GM21528 (cell line): ENCODE results near the gene PDK2.

Source experiments
- ATAC-seq: cut with Tn5 transposase; IDR thresholded peaks from one replicate; pipeline ENCODE4 v1.9.1; 2021; ENCODE audit warnings: mild to moderate bottlenecking, moderate library complexity; ENCODE audit not compliant: unreplicated experiment, low FRiP score

PDK2 gene

DNA sequence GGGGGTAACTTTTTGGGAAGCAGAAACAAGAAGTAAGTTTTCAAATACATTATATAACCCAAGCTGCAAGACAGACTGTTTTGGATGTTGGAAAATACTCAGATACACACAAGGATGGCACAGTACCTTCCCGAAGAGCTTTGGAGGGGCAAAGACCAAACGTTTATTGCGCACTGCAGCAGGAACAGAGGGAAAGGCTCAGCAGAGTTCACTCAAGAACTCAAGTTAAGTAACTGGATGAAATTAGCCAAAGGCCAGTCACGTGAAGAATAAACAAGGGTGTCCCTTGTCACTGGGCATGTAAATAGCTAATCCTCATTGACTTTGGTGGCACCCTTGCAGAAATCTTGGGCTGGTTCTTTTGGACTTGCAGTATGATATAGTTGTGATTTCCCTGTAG, 2.8 kb downstream of the PDK2 start:
- ATAC-seq, result no peak

DNA sequence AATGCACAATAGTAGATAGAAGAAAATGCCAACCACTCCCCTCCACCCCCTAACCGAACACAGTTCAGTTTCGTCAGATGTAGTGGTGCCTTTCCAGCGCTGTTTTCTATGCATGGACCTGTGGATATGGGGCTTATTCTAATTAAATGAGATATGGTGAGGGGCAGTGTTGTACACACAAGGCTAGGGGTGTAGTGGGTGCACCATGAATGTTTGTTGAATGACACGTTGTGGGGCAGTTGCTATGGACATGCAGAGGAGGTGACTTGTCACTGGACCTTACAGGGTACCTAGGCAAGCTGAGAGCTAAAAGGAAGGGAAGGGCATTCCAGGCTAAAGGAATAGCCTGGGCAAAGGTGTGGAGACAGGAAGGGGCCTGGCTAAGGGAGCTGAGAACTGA, 3.4 kb downstream of the PDK2 start:
- ATAC-seq, result no peak

DNA sequence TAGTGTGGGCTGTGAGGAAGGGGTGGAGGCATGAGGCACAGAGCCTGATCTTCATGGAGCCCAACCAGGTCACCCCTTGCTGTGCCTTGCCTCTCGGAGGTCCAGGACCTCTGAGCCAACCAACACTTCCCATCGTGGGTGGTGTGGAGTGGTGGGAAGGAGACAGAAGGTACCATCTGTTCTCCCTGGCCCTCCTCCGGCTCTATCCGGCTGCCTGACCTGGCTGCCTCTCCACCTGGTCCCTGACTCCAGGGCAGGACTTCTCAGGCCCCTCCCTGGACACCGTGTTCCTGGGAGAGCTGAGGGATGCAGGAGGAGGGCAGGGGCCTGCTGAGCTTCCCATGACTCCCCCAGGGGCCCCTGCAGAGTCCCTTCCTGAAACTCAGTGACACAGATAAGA, 3.9 kb downstream of the PDK2 start:
- ATAC-seq, result no peak

DNA sequence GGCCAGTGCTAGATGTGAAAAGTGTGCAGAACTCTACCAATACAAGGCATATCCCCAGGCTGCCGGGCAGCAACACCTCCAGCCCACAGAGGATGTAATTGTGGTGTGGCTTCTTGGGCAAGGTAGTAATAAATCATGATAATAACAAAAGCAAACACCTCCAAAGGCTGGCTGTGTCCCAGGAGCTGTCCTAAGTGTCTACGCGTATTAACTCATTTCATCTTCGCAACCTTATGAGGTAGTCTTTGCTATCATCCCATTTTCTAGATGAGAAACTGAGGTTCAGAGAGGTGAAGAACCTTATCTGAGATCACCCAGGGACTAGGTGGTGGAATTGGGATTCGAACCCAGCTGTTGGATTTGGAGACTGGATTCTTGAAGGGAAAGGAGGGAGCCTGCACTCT, 5.3 kb downstream of the PDK2 start:
- no peak for ATAC-seq

DNA sequence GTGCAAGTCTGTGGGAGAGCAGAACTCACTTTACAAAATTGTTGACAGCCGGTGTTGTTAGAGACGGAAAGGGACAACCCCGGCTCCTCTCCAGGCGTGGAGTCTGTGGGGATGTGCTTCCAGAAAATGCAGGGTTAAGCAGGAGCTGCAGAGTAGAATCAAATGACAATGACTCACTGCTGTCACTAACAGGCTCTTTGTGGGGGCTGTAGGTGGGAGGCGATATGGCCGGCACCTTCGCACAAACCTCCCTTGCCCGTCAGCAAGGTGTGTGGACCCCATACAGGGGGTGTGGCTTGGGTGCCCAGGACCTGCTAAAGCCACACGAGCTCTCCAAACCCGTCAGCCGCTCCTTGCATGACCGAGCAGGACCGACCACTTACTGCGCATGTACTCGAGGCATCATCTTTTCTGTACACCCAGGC, 5.8 kb downstream of the PDK2 start:
- no peak for ATAC-seq

DNA sequence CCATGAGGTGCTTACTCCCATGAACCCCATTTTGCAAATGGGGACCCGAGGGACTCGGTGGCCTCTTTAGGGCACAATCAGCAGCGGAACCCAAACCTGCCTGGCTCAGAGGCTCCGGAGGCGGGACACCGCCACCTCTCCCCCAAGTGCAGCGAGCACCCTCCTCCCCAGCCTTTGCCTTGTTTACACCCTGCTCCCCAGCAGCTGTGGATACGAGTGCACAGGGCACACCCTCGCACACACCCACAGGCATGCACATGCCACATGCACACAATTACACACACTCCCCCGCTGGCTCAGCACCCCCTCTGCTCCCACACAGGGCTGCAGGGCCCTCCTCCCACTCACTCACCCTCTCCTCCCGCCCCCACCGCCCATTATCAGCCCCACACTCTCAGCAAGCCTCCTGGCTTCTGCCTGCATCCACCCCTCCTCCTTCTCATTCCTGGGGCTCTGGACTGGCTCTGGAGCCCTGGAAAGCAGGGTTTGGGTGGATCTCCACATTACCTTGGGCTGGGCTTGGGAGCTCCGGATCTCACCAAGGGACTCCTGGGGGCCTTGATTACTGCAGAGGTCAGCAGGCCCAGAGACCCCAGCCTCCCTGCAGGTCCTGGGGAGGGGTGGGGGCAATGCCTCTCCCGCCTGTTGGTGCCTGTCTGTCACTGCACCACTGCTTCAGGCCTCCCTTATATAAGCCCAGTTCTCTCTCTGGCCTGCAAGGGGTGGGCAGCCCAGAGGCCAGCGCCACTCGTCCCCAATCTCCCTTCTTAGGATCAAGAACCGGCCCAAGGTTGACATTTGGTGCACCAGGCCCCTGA, 6.4 kb downstream of the PDK2 start:
- ATAC-seq, result no peak

DNA sequence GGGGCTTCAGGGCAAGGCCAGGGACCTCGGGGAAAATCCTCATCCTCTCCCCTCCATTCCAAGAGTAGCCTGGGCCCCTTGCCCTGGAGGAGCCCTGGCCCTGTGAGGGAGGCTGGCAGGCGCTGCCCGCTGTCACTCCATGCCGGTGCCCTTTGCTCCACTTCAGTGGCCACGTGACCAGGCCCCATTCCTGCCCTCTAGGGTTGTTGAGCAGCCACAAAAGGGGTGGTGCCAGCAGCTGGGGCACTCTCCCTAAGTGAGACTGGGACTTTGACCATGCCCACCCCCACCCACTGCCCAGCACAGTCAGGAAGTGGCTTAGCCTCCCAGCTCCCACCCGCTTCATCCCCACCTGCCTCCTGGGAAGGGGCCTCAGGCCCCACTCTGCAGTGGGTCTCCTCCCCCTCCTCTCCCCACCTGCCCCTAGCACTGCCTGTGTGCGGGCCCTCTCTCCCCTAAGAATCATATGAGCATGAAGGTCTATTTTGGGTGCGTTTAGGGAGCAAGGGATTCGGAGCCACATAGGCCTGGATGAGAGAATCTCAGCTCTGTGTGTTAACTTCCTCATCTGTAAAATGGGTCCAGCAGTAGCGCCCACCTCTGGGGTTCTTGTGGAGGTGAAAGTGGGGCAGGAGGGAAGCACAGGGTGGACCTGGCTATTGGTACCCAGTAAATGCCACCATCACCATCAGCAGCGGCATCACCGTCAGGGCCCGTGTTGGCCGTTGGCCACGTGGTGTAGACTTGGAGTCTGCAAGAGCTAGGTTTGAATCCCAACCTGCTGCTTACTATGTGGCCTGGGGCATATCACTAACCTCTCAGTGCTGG, 7.2 kb downstream of the PDK2 start:
- ATAC-seq, result no peak

DNA sequence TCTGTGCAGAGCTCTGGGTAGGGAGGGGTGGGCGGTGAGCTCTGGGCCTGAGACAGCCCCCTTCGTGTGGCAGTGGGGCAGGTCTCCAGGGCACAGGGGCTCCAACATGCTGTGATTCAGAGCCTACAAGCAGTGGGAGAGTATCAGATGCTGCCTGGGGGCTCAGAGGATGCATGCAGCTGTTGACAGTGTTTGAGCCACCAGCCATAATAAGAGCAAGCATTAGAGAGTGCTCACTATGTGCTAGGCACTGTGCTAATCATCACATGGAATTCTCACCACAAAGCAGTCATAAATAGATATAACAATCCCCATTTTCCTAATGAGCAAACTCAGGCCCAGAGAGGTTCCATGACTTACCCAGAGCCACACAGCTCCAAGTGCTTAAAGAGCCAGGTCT, 8.1 kb downstream of the PDK2 start:
- no peak for ATAC-seq

DNA sequence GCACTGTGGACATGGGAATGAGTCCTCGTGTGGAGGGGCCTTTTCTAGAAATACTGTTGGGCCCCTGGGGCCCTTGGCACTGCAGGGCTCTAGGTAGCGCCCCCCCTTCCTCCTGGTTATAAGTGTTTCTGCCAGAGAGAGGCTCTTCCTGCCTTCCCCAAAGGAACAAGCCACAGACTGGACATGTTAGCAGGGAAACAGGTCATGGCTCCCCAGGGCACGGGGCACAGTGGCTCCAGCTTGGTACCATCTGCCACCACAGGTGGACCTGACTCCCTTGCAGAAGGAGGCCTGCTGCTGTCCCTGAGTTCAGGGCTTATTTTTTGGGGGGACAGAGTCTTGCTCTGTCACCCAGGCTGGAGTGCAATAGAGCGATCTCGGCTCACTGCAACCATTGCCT, 8.8 kb downstream of the PDK2 start:
- no peak for ATAC-seq

DNA sequence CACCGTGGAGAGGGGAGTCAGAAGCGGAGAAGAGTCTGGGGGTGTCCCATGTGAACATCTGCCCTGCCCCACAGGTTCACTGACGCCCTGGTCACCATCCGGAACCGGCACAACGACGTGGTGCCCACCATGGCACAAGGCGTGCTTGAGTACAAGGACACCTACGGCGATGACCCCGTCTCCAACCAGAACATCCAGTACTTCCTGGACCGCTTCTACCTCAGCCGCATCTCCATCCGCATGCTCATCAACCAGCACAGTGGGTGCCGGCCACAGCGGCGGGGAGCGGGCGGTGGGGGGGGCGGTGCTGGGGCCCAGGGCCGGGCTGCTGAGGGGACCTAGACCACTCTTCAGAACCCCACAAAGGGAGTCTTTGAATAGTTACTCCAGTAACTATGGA, 10.7 kb downstream of the PDK2 start:
- no peak for ATAC-seq

DNA sequence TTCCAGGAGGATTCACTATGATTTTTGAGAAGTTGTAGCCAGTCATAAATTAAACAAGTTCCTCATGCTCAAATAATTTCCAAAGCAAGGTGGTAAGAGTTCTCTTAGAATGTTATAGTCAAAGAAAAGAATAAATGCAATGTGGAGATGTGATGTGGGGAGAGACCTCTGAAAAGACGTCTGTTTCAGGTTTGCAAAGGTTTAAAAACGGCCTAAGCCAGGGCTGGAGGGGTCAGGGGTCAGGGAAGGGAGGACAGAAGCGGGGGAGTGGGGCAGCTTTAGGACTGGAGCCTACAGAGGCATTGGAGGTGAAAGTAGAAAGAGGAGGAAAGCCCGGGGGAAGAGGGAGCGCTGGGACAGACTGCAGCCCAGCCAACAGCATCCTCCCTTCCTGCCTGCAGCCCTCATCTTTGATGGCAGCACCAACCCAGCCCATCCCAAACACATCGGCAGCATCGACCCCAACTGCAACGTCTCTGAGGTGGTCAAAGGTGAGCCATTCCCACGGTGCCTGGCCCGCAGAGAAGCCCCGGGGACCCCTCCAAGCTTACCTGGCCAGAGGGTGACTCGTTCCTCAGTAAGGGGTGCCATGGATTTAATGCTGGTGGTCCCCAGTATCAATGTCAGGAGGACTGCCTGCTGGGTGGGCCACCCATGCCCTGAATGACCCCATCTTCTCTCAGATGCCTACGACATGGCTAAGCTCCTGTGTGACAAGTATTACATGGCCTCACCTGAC, 11.4 kb downstream of the PDK2 start:
- no peak for ATAC-seq

DNA sequence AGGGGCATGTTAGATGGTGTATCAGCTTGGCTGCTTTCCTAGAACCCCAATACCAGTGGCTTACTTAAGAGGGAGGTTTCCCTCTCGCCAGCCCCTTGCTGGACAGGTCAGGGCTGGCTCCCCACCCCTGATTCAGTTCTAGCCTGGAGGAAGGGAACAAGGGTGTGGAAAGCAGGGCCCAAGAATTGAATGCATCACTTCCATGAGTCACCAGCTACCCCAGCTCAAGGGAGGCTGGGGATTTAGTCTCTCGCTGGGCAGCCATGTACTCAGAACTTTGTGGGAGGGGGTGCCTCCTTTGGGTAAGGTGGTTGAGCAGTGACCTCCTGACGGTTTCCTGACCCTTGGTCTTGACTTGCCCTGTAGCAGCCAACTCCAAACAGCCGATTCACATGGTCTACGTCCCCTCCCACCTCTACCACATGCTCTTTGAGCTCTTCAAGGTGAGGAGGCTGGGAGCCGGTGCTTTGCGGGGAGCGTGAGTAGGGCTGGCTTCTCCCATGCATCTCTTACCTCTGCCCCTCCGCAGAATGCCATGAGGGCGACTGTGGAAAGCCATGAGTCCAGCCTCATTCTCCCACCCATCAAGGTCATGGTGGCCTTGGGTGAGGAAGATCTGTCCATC, 12.8 kb downstream of the PDK2 start:
- ATAC-seq, result no peak

DNA sequence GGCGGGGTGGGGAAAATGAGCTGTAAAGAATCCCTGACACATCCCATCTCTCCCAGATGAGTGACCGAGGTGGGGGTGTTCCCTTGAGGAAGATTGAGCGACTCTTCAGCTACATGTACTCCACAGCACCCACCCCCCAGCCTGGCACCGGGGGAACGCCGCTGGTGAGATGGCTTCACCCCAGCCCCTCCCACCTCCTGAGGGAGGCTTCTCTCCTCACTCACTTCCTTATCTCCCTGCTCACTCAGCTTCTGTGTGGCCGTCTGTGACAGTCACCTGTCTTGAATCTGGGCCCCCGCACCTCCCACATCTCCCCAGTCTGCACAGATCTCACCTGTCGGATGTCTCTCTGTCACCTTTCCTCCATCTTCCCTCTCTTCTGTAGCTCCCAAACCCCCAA, 13.4 kb downstream of the PDK2 start:
- no peak for ATAC-seq

DNA sequence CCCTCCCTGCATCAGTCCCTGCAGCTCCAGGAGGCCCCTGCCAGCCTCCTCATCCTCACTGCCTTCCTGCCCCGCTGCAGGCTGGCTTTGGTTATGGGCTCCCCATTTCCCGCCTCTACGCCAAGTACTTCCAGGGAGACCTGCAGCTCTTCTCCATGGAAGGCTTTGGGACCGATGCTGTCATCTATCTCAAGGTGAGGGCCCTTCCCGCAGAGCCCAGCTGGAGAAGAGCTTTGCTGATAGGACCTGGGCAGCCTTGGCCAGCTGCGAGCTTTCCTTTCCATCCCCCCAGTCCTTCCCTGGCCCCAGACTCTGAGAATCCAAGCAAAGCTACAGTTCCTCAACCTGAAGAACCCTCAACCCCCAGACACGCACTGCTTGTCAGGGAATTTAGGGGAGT, 14.1 kb downstream of the PDK2 start:
- ATAC-seq, result no peak

DNA sequence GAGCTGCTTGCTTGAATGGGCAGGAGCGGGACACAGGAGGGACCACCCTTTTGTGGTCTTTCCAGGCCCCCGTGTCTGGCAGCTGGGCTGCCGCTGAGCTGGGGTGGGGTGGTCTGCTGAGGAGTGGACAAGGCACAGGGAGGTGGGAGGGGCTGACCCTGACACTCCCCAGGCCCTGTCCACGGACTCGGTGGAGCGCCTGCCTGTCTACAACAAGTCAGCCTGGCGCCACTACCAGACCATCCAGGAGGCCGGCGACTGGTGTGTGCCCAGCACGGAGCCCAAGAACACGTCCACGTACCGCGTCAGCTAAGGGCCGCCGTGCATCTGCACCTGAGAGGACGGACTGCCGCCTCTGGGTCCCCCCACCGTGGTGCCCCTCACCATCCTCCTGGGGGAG, 14.6 kb downstream of the PDK2 start:
- ATAC-seq, result no peak

DNA sequence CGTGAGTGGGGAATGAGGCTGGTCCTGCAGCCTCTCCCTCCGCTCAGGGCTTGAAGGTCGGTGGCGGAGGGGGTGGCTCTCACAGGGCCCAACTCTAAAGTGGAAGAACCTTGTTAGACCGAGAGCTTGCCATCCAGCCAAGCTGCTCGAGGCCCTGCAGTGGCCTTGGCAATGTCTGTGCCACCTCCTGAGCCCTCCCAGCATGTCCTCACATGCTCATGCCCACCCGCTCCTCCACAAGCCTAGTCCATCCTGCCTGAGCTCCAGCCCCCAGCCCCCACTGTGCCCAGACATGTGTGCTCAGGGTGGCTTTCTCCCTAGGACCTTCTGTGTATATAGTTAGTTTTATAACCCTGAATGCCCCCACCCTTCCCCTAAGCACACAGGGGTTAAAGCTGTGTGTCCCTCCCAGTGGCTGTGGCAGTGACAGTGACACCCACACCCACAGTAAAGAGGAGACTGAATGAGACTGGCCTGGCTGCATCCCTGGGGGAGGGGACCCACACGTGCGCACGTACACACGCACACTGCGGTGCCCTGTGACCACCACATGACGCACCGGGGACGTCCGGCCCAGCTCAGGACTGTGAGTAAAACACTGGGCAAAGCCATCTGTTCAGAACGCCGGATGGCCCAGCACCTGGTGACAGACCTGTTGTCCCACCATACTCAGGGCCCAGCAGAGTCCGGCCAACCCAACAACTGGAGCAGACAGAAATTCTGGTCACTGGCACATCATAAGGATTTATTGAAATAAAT, 15.6 kb downstream of the PDK2 start:
- no peak for ATAC-seq

DNA sequence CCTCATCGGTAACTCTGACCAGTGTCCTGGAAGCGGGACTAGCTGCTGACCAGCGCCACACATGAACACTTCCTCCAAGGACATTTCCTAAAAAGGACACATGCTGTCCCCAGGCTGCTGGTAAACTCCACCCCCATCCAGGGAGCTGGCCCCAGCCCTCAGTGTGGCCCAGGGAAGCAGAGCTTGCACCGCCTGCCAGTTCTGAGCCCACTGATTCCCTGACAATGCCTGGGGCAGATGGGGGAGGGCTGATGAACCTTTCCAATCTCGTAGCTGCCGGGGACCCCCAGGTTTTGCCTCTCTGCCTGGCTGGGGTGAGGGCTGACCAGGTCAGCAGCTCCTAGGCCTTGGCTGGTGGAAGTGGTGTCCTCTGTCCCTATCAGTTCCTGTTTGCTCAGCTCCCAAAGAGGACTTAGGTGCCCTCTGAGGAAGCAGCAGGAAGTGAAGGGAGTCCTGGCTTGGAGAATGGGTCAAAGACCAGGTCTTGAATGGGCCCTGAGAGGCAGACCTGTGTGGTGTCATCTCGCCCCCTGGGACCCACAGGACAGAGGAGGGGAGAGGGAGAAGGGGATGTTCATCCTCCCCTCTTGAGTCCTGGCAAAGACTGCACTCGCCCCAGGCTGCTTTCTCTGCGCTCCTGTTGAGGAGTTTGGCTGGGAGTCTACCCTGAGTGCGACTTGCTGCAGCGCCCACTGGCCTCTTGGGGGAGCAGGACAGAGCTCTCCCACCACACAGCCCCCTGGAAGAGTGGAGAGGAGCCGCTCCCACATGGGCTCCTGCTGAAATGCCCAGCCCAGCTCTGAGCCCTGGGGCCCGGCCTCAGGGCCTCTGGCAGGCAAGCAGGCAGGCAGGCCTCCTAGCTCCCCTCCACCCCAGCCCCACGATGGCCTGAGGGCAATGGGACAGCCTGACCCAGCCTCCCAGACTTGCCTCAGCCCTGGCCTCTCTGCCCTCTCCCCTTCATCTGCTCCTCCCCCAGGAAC, 16.8 kb downstream of the PDK2 start:
- ATAC-seq, result no peak

DNA sequence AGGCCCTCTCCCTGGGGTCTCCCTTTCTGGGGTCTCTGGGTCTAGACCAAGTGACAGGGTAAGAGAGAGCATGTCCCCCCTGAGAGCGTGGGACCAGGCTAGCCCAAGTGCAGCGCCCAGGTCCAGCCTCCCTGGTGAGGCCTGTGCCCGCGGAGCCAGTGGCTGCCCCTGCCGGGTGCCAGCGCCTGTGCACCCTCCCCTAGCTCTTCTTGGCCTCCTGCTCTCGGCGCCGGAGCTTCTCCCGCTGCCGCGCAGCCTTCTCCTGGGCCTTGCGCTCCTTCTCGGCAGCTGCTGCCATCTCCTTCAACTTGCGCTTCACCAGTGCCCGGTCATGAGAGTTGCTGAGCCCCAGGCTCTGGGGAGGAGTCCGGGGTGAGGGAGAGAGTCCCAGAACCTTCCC, 17.5 kb downstream of the PDK2 start:
- no peak for ATAC-seq
